Measurements from ENCODE around the gene KCNT2. TPM values are rescaled to one million over a fixed set of nuclear protein-coding genes. Genes with fewer than 3 reads are reported as not detected.

KCNT2 gene
- total and polyA plus RNA-seq, 4 donors: 1.7 to 11.2 (median 6.8) TPM

- H3K4me1 ChIP-seq (ENCODE audit: control insufficient read depth in 4 of 4, insufficient read depth in 4 of 4, low read length in 3 of 4): no peaks in the 10 kb centered on the region
- H3K9me3 ChIP-seq (ENCODE audit: control insufficient read depth in 4 of 4, low read length in 3 of 4): no peaks in the 10 kb centered on the region
- DNase-seq (ENCODE audit: low spot score): no peak
- no peak for TF ChIP-seq GABPA (IDR thresholded peaks at IDR 0.05 in 1 of 2, conservative IDR thresholded peaks at IDR 0.05 in 1 of 2)
- no peak for TF ChIP-seq RXRA (IDR thresholded peaks at IDR 0.05)
- no peak for TF ChIP-seq ATF3 (IDR thresholded peaks at IDR 0.05)
- TF ChIP-seq FOXA1 (IDR thresholded peaks at IDR 0.05): no peak
- no peak for TF ChIP-seq FOXA2 (IDR thresholded peaks at IDR 0.05)
- no peak for TF ChIP-seq JUND (IDR thresholded peaks at IDR 0.05)
- TF ChIP-seq SP1 (IDR thresholded peaks at IDR 0.05): no peak
- TF ChIP-seq YY1 (IDR thresholded peaks at IDR 0.05): no peak
- TF ChIP-seq REST (IDR thresholded peaks at IDR 0.05): no peak
- H3K27me3 ChIP-seq (ENCODE audit: control insufficient read depth in 4 of 4, insufficient read depth in 4 of 4, low read length in 3 of 4): no peaks in the 10 kb centered on the region
- WGBS: 70% methylated on average over 1 of the region's 1 CpG
- H3K9ac ChIP-seq (ENCODE audit: low read depth in 1 of 2, low read length in 2 of 2): no peak overlapping the region
- no peak overlapping the region for H3K4me3 ChIP-seq (ENCODE audit: low read depth in 1 of 3, low read length in 3 of 3)
- H3K27ac ChIP-seq (ENCODE audit: low read depth in 1 of 2, low read length in 2 of 2): no peak overlapping the region
- peaks cover 0 to 8% (median 0%) of the 10 kb centered on the region in 4 donors for H3K36me3 ChIP-seq (ENCODE audit: control insufficient read depth in 4 of 4, insufficient read depth in 3 of 4, low read depth in 1 of 4, low read length in 3 of 4)
These were observed 283.9 kb downstream of the KCNT2 start for GRCh38 chr1:196324345-196324744.

GRCh38 chr1:196323869-196324268 is 284.4 kb downstream of the KCNT2 start:
- Histone ChIP-seq H3K36me3 (ENCODE audit: control insufficient read depth in 4 of 4, insufficient read depth in 3 of 4, low read depth in 1 of 4, low read length in 3 of 4) (peaks cover 0 to 8% (median 0%) of the 10 kb centered on the region in 4 donors), H3K9me3 (ENCODE audit: control insufficient read depth in 4 of 4, low read length in 3 of 4) (no peaks in the 10 kb centered on the region), H3K4me1 (ENCODE audit: control insufficient read depth in 4 of 4, insufficient read depth in 4 of 4, low read length in 3 of 4) (no peaks in the 10 kb centered on the region), H3K27me3 (ENCODE audit: control insufficient read depth in 4 of 4, insufficient read depth in 4 of 4, low read length in 3 of 4) (no peaks in the 10 kb centered on the region), H3K4me3 (ENCODE audit: low read depth in 1 of 3, low read length in 3 of 3) (no peak overlapping the region), H3K9ac (ENCODE audit: low read depth in 1 of 2, low read length in 2 of 2) (no peak overlapping the region), H3K27ac (ENCODE audit: low read depth in 1 of 2, low read length in 2 of 2) (no peak overlapping the region)
- 45% methylated on average over 3 of the region's 3 CpGs for WGBS
- no peak for DNase-seq (ENCODE audit: low spot score)
- TF ChIP-seq EGR1 (IDR thresholded peaks at IDR 0.05; ENCODE audit: low read depth in 2 of 2) (no peak), MAX (IDR thresholded peaks at IDR 0.05) (no peak), JUND (IDR thresholded peaks at IDR 0.05) (no peak), ZBTB33 (IDR thresholded peaks at IDR 0.05) (no peak), RAD21 (IDR thresholded peaks at IDR 0.05) (no peak), NR2F2 (IDR thresholded peaks at IDR 0.05) (no peak), SP1 (IDR thresholded peaks at IDR 0.05) (no peak), ATF3 (IDR thresholded peaks at IDR 0.05) (no peak), REST (IDR thresholded peaks at IDR 0.05) (no peak), YY1 (IDR thresholded peaks at IDR 0.05) (no peak)

Measured in liver (tissue), 9 donors.